CD4-positive, CD25-positive, alpha-beta regulatory T cell (primary cell): ENCODE measurements around the gene OR10K1. TPM values are rescaled to one million over a fixed set of nuclear protein-coding genes. Genes with fewer than 3 reads are reported as not detected.
"Not testable (repeated sequence)": the region's sequence is repeated elsewhere in the genome, so short reads cannot be mapped to it uniquely, and the experiment has no call there.

Experiments
- ATAC-seq, 2 donors: fragments of 150-1000 bp; cut with Tn5 transposase; one replicate each; pipeline ENCODE4 v1.10.0; 2021; ENCODE audit warnings: low read depth in 2 of 2, moderate number of reproducible peaks in 2 of 2, moderate library complexity in 1 of 2
- DNase-seq, 3 donors: peaks; one replicate each; pipeline versions ENCODE4 v3.0.0 to v3.0.0-alpha.2; 2012 to 2022; ENCODE audit warnings: mixed read lengths in 1 of 3
- H3K27ac ChIP-seq: one replicate; pipeline ENCODE4 v1.7.0; 2013; ENCODE audit warnings: mild to moderate bottlenecking, low read length; ENCODE audit not compliant: insufficient read depth, poor library complexity, severe bottlenecking
- H3K27me3 ChIP-seq: one replicate; pipeline ENCODE4 v1.7.0; 2013; ENCODE audit warnings: low read length; ENCODE audit not compliant: control insufficient read depth, insufficient read depth
- H3K36me3 ChIP-seq: one replicate; pipeline ENCODE4 v1.7.0; 2013; ENCODE audit warnings: mild to moderate bottlenecking, low read length, moderate library complexity; ENCODE audit not compliant: control insufficient read depth, insufficient read depth
- H3K4me1 ChIP-seq: 2 replicates; pipeline ENCODE4 v1.7.0; 2013; ENCODE audit warnings: mild to moderate bottlenecking, low read length; ENCODE audit not compliant: insufficient read depth, control insufficient read depth, poor library complexity, severe bottlenecking
- H3K4me3 ChIP-seq: one replicate; pipeline ENCODE4 v1.7.0; 2013; ENCODE audit warnings: low read depth, mild to moderate bottlenecking, low read length, moderate library complexity
- H3K9me3 ChIP-seq, 2 experiments: 1 replicate in 1 of 2; 2 replicates in 1 of 2; pipeline ENCODE4 v1.7.0; 2013; ENCODE audit warnings: low read length in 2 of 2, mild to moderate bottlenecking in 1 of 2, moderate library complexity in 1 of 2; ENCODE audit not compliant: control insufficient read depth in 2 of 2
- H3K27ac Mint-ChIP-seq, 3 donors: one replicate each; pipeline ENCODE4 v1.8.0; 2020 to 2022; ENCODE audit warnings: mild to moderate bottlenecking in 3 of 3, mixed read lengths in 3 of 3, moderate library complexity in 2 of 3
- H3K27me3 Mint-ChIP-seq: one replicate; pipeline ENCODE4 v1.8.0; 2022; ENCODE audit warnings: mild to moderate bottlenecking, mixed read lengths
- H3K36me3 Mint-ChIP-seq: one replicate; pipeline ENCODE4 v1.8.0; 2020; ENCODE audit warnings: mixed read lengths
- H3K4me1 Mint-ChIP-seq, 4 donors: one replicate each; pipeline ENCODE4 v1.8.0; 2020 to 2022; ENCODE audit warnings: mixed read lengths in 4 of 4, mild to moderate bottlenecking in 1 of 4
- H3K4me3 Mint-ChIP-seq, 4 donors: one replicate each; pipeline ENCODE4 v1.8.0; 2020 to 2022; ENCODE audit warnings: mild to moderate bottlenecking in 4 of 4, mixed read lengths in 4 of 4, moderate library complexity in 3 of 4
- H3K9me3 Mint-ChIP-seq, 7 donors: one replicate each; pipeline ENCODE4 v1.8.0; 2020 to 2022; ENCODE audit warnings: mixed read lengths in 7 of 7, mild to moderate bottlenecking in 3 of 7, moderate library complexity in 2 of 7
- polyA plus RNA-seq, 4 donors: library from polyadenylated mRNA; unstranded; fragments of 300-500 nt; fragmentation: Illumina TruSeq; gene quantifications; one replicate each; pipeline ENCODE4 v1.2.3, GENCODE V29; 2021
- total RNA-seq: library from RNA; stranded (reverse); gene quantifications from one replicate; pipeline ENCODE4 v1.2.3, GENCODE V29; 2022

The OR10K1 gene, protein sequence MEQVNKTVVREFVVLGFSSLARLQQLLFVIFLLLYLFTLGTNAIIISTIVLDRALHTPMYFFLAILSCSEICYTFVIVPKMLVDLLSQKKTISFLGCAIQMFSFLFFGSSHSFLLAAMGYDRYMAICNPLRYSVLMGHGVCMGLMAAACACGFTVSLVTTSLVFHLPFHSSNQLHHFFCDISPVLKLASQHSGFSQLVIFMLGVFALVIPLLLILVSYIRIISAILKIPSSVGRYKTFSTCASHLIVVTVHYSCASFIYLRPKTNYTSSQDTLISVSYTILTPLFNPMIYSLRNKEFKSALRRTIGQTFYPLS
- not detected for total RNA-seq
- polyA plus RNA-seq = not detected

- Mint-ChIP-seq H3K4me1 (no peaks in the 10 kb centered on the region), H3K9me3 (peaks cover 0 to 2% (median 0%) of the 10 kb centered on the region in 7 donors), H3K27me3 (peaks cover 11% of the 10 kb centered on the region), H3K36me3 (no peaks in the 10 kb centered on the region), H3K4me3 (no peak within 1 kb of the TSS), H3K27ac (no peak within 1 kb of the TSS)
- Histone ChIP-seq H3K36me3 (no peaks in the 10 kb centered on the region), H3K27me3 (no peaks in the 10 kb centered on the region), H3K4me3 (no peak within 1 kb of the TSS), H3K9me3 (no peaks in the 10 kb centered on the region), H3K27ac (no peak within 1 kb of the TSS), H3K4me1 (no peaks in the 10 kb centered on the region)
- DNase-seq (no peak), ATAC-seq (no peak)
Measured at GRCh38 chr1:158461534-158461933, at the start of gene OR10K1. OR10K1 (plus strand) TSS chr1:158461834; CDS start chr1:158465562, 3,728 bp downstream.

- ATAC-seq (no peak), DNase-seq (no peak)
- Mint-ChIP-seq H3K27me3 (no peaks in the 10 kb centered on the region), H3K4me3 (no peak overlapping the region), H3K27ac (peak overlapping the region in 1 of 3 donors; percentile 38), H3K9me3 (no peaks in the 10 kb centered on the region), H3K4me1 (no peaks in the 10 kb centered on the region), H3K36me3 (no peaks in the 10 kb centered on the region)
- no peaks in the 10 kb centered on the region for H3K9me3 ChIP-seq
- no peaks in the 10 kb centered on the region for H3K4me1 ChIP-seq
- no peaks in the 10 kb centered on the region for H3K27me3 ChIP-seq
- no peak overlapping the region for H3K27ac ChIP-seq
- no peak overlapping the region for H3K4me3 ChIP-seq
- H3K36me3 ChIP-seq = no peaks in the 10 kb centered on the region
Measured at GRCh38 chr1:158414651-158415345, 46.8 kb upstream of the OR10K1 start.

DNA sequence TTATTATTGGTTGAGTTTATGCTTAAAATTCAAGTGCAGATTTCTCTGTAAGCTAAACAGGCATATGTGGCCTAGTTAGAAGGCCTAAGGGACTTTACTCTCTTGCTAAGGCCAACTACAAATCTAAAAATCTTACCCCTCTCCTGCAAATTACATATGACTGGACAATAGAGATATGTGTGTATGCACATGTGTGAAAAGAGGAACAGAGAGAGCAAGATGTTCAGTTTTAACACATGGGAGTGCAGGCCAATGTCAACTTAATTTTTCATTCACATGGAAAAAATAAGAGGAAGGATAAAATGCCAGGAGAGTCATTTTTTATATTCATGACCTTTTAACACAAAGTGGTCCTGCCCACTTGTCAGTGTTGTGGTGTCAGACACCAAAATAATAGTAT is 44.0 kb upstream of the OR10K1 start:
- H3K4me1 Mint-ChIP-seq = no peaks in the 10 kb centered on the region
- Histone ChIP-seq H3K36me3 (no peaks in the 10 kb centered on the region), H3K27ac (no peak overlapping the region), H3K4me1 (no peaks in the 10 kb centered on the region), H3K9me3 (no peaks in the 10 kb centered on the region), H3K4me3 (no peak overlapping the region), H3K27me3 (no peaks in the 10 kb centered on the region)
- no peak overlapping the region for H3K27ac Mint-ChIP-seq
- H3K9me3 Mint-ChIP-seq = no peaks in the 10 kb centered on the region
- ATAC-seq (no peak), DNase-seq (no peak)
- H3K36me3 Mint-ChIP-seq = no peaks in the 10 kb centered on the region
- no peak overlapping the region for H3K4me3 Mint-ChIP-seq
- H3K27me3 Mint-ChIP-seq = peaks cover 6% of the 10 kb centered on the region

GRCh38 chr1:158422212-158422611 is 39.4 kb upstream of the OR10K1 start:
- ATAC-seq (no peak), DNase-seq (no peak)
- Mint-ChIP-seq H3K4me1 (peaks cover 0 to 2% (median 0%) of the 10 kb centered on the region in 4 donors), H3K4me3 (no peak overlapping the region), H3K36me3 (no peaks in the 10 kb centered on the region), H3K9me3 (no peaks in the 10 kb centered on the region), H3K27me3 (peaks cover 6% of the 10 kb centered on the region), H3K27ac (no peak overlapping the region)
- Histone ChIP-seq H3K9me3 (no peaks in the 10 kb centered on the region), H3K27ac (no peak overlapping the region), H3K4me3 (no peak overlapping the region), H3K4me1 (no peaks in the 10 kb centered on the region), H3K27me3 (no peaks in the 10 kb centered on the region), H3K36me3 (no peaks in the 10 kb centered on the region)

DNA sequence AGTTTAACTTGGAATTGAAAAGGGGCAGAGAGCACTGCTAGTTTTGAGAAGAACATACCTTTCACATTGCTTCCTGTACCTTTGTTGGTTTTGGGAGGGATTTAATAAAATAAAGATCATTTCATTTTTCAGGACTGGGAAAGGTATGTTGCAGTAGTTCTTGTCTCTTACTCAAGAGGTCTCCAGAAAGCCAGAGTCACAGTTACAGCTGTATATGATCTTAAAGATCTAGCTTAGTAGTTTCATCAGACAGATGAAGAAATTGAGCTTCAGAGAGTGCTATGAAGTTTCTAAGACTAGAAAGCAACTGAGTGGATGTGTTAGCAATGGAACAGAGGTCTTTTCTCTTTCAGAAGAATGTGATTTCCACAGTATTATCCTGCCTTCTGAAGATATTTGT is 36.6 kb upstream of the OR10K1 start:
- peaks cover 12% of the 10 kb centered on the region for H3K27me3 Mint-ChIP-seq
- H3K4me3 Mint-ChIP-seq = no peak overlapping the region
- DNase-seq = no peak
- no peaks in the 10 kb centered on the region for H3K4me1 ChIP-seq
- no peak overlapping the region for H3K4me3 ChIP-seq
- H3K9me3 Mint-ChIP-seq = peaks cover 0 to 14% (median 6%) of the 10 kb centered on the region in 7 donors
- H3K36me3 Mint-ChIP-seq = peaks cover 3% of the 10 kb centered on the region
- H3K27me3 ChIP-seq = no peaks in the 10 kb centered on the region
- H3K9me3 ChIP-seq = no peaks in the 10 kb centered on the region
- H3K36me3 ChIP-seq = no peaks in the 10 kb centered on the region
- ATAC-seq = no peak
- no peak overlapping the region for H3K27ac Mint-ChIP-seq
- H3K27ac ChIP-seq = no peak overlapping the region
- peaks cover 0 to 2% (median 0%) of the 10 kb centered on the region in 4 donors for H3K4me1 Mint-ChIP-seq

- ATAC-seq (no peak), DNase-seq (no peak)
- Mint-ChIP-seq H3K9me3 (peaks cover 0 to 14% (median 6%) of the 10 kb centered on the region in 7 donors), H3K4me1 (peaks cover 0 to 2% (median 0%) of the 10 kb centered on the region in 4 donors), H3K36me3 (peaks cover 4% of the 10 kb centered on the region), H3K27ac (no peak within 1 kb of the TSS), H3K27me3 (peaks cover 14% of the 10 kb centered on the region), H3K4me3 (no peak within 1 kb of the TSS)
- H3K4me3 ChIP-seq = no peak within 1 kb of the TSS
- no peaks in the 10 kb centered on the region for H3K9me3 ChIP-seq
- no peak within 1 kb of the TSS for H3K27ac ChIP-seq
- no peaks in the 10 kb centered on the region for H3K27me3 ChIP-seq
- H3K36me3 ChIP-seq = no peaks in the 10 kb centered on the region
- no peaks in the 10 kb centered on the region for H3K4me1 ChIP-seq
Measured at GRCh38 chr1:158426137-158426536, 35.5 kb upstream of the OR10K1 start, which contains the start of gene OR10K2. OR10K2 (minus strand) TSS chr1:158426237; CDS start chr1:158420866, 5,371 bp downstream.

DNA sequence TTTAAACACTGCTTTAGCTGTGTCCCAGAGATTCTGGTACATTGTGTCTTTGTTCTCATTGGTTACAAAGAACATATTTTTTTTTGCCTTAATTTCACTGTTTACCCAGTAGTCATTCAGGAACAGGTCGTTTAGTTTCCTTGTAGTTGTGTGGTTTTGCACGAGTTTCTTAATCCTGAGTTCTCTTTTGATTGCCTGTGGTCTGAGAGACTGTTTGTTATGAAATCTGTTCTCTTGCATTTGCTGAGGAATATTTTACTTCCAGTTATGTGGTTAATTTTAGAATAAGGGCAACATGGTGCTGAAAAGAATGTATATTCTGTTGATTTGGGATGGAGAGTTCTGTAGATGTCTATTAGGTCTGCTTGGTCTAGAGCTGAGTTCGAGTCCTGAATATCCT is 31.5 kb upstream of the OR10K1 start:
- ATAC-seq, DNase-seq, H3K4me1 Mint-ChIP-seq, H3K36me3 ChIP-seq, H3K27ac Mint-ChIP-seq, H3K4me1 ChIP-seq, H3K4me3 Mint-ChIP-seq, H3K4me3 ChIP-seq, H3K36me3 Mint-ChIP-seq, H3K27me3 ChIP-seq, H3K9me3 ChIP-seq, H3K27ac ChIP-seq: not testable (repeated sequence)
- Mint-ChIP-seq H3K27me3 (peaks cover 17% of the 10 kb centered on the region), H3K9me3 (peaks cover 1 to 21% (median 10%) of the 10 kb centered on the region in 7 donors)
